Endothelial cell of umbilical vein (primary cell): ENCODE results near the gene PIEZO2. TPM values are rescaled to one million over a fixed set of nuclear protein-coding genes. Genes with fewer than 3 reads are reported as not detected.

Experiments used
- BruUV-seq: library from RNA; stranded (reverse); fragments of 400-500 nt; replicated peaks from 2 replicates; lab custom pipeline; 2021; lab: Mats Ljungman, UMichigan
- CTCF ChIA-PET: fragments of 300-600, 350-600 bp; sonication (Branson Sonifier 250); formaldehyde crosslinking; loops from one replicate; lab custom pipeline; 2021; ENCODE audit warnings: antibody characterized with exemption, inconsistent platforms; lab: Charles Lee
- POLR2A ChIA-PET: fragments of 300-600, 350-600 bp; sonication (Branson Sonifier 250); formaldehyde crosslinking; loops from one replicate; lab custom pipeline; 2021; ENCODE audit warnings: antibody characterized with exemption, inconsistent platforms; lab: Charles Lee
- DNase-seq: peaks from one replicate; pipeline ENCODE4 v3.0.0-alpha.2; 2011; ENCODE audit warnings: low read depth, low spot score
- FAIRE-seq: peaks from 2 replicates; lab custom pipeline; 2011; peaks lifted over from hg19 to GRCh38; lab: Jason Lieb, UNC
- H2AFZ ChIP-seq: 2 replicates; pipeline ENCODE4 v1.6.0; 2012; ENCODE audit warnings: low read depth, low read length, control low read depth, inconsistent platforms
- H3K27ac ChIP-seq: 2 replicates; pipeline ENCODE4 v1.5.1; 2011; ENCODE audit warnings: low read depth, mild to moderate bottlenecking, control low read depth, low read length, moderate library complexity; ENCODE audit not compliant: insufficient read depth
- H3K27me3 ChIP-seq, 2 experiments: 2 replicates each; pipeline versions ENCODE4 v1.6.0 to v1.6.1; 2011; ENCODE audit warnings: low read length in 2 of 2, mixed read lengths in 1 of 2; ENCODE audit not compliant: control insufficient read depth in 2 of 2, insufficient read depth in 2 of 2
- H3K36me3 ChIP-seq, 2 experiments: 2 replicates in 1 of 2; 3 replicates in 1 of 2; pipeline ENCODE4 v1.5.1; 2011; ENCODE audit warnings: low read length in 2 of 2, mild to moderate bottlenecking in 1 of 2, moderate library complexity in 1 of 2; ENCODE audit not compliant: control insufficient read depth in 2 of 2, insufficient read depth in 2 of 2; ENCODE audit errors: extremely low read depth in 1 of 2
- H3K4me1 ChIP-seq: 3 replicates; pipeline ENCODE4 v1.5.1; 2011; ENCODE audit warnings: mild to moderate bottlenecking, low read length; ENCODE audit not compliant: control insufficient read depth, insufficient read depth; ENCODE audit errors: extremely low read depth
- H3K4me2 ChIP-seq: 2 replicates; pipeline ENCODE4 v1.6.1; 2011; ENCODE audit warnings: low read length, control low read depth, mixed read lengths; ENCODE audit not compliant: insufficient read depth
- H3K4me3 ChIP-seq, 3 experiments: fragments of 200-600 bp in 1 of 3; sonication (generic), shearing (Covaris generic) in 1 of 3; replicated peaks in 1 of 3; 2 replicates each; pipeline ENCODE4 v1.5.1; 2011 to 2016; ENCODE audit warnings: control low read depth in 3 of 3, low read length in 3 of 3, mild to moderate bottlenecking in 2 of 3, inconsistent platforms in 1 of 3, low read depth in 1 of 3, moderate library complexity in 1 of 3; ENCODE audit not compliant: insufficient read depth in 1 of 3
- H3K79me2 ChIP-seq: 2 replicates; pipeline ENCODE4 v1.6.0; 2012; ENCODE audit warnings: low read length, inconsistent platforms; ENCODE audit not compliant: control insufficient read depth, insufficient read depth
- H3K9ac ChIP-seq: replicated peaks from 2 replicates; pipeline ENCODE3; 2011; ENCODE audit warnings: low read length, control low read depth; ENCODE audit not compliant: insufficient read depth; ENCODE audit errors: extremely low read depth
- H3K9me1 ChIP-seq: replicated peaks from 3 replicates; pipeline ENCODE4 v1.6.0; 2011; ENCODE audit warnings: mild to moderate bottlenecking, low read length; ENCODE audit not compliant: control insufficient read depth, insufficient read depth; ENCODE audit errors: extremely low read depth
- H3K9me3 ChIP-seq: replicated peaks from 2 replicates; pipeline ENCODE4 v1.5.1; 2012; ENCODE audit warnings: low read length, inconsistent platforms; ENCODE audit not compliant: control insufficient read depth, insufficient read depth
- H4K20me1 ChIP-seq: replicated peaks from 2 replicates; pipeline ENCODE3; 2011; ENCODE audit warnings: mild to moderate bottlenecking, low read length; ENCODE audit not compliant: control insufficient read depth, insufficient read depth; ENCODE audit errors: extremely low read depth
- EZH2 ChIP-seq: IDR thresholded peaks from 2 replicates; pipeline ENCODE4 v1.6.1; 2012; ENCODE audit warnings: borderline replicate concordance, low read depth, mild to moderate bottlenecking, moderate library complexity, low read length, inconsistent platforms; ENCODE audit not compliant: severe bottlenecking
- FOS ChIP-seq: IDR thresholded peaks from 2 replicates; pipeline ENCODE4 v1.6.1; 2011; ENCODE audit warnings: mild to moderate bottlenecking, low read length, moderate library complexity, borderline replicate concordance; ENCODE audit not compliant: insufficient read depth
- GATA2 ChIP-seq: IDR thresholded peaks from 2 replicates; pipeline ENCODE4 v1.7.0; 2011; ENCODE audit warnings: low read depth, mild to moderate bottlenecking, moderate library complexity, mixed read lengths, low read length; ENCODE audit not compliant: insufficient read length, insufficient read depth
- JUN ChIP-seq: IDR thresholded peaks from 2 replicates; pipeline ENCODE4 v1.6.1; 2011; ENCODE audit warnings: borderline replicate concordance, low read depth; ENCODE audit not compliant: insufficient read length, insufficient read depth
- MYC ChIP-seq: IDR thresholded peaks from one replicate; pipeline ENCODE4 v1.6.1; 2011; ENCODE audit warnings: mild to moderate bottlenecking, low read depth, low read length
- POLR2A ChIP-seq: IDR thresholded peaks from 2 replicates; pipeline ENCODE4 v1.6.1; 2012; ENCODE audit warnings: low read depth, mild to moderate bottlenecking, control low read depth, low read length
- POLR2AphosphoS5 ChIP-seq: IDR thresholded peaks from 2 replicates; pipeline ENCODE4 v1.6.1; 2012; ENCODE audit warnings: low read depth, mild to moderate bottlenecking, control low read depth, low read length, moderate library complexity; ENCODE audit not compliant: insufficient read depth
- dilution Hi-C: fragments of 300-500 bp; cut with MboI; formaldehyde crosslinking; loops from one replicate; pipeline ENCODE4 v1.15.0; 2019; ENCODE audit warnings: low sequenced_read_pairs; ENCODE audit not compliant: extremely low pct_ligation_motif_present
- intact Hi-C: fragments of 100-400 bp; cut with micrococcal nuclease; formaldehyde crosslinking; loops from one replicate; pipeline ENCODE4 v1.10.0; 2022
- polyA plus RNA-seq, 4 experiments: library from polyadenylated mRNA; depleted of rRNA in 3 of 4; stranded (reverse) in 3 of 4; unstranded in 1 of 4; fragments of >200 nt; gene quantifications; 2 replicates each; pipeline versions ENCODE4 v1.2.1 to v1.2.3, GENCODE V29; 2011 to 2012; ENCODE audit warnings: missing spikeins in 1 of 4
- total RNA-seq: library from RNA; stranded (reverse); gene quantifications from 2 replicates; pipeline ENCODE4 v1.2.3, GENCODE V29; 2021
- TF ChIP-seq, protein P1 (sequence below), 2 donors: IDR thresholded peaks; 1 replicate in 1 of 2; 2 replicates in 1 of 2; pipeline ENCODE4 v1.5.1; 2011; ENCODE audit warnings: low read length in 2 of 2, mild to moderate bottlenecking in 2 of 2, moderate library complexity in 2 of 2, control low read depth in 1 of 2, inconsistent platforms in 1 of 2, low read depth in 1 of 2; ENCODE audit not compliant: insufficient read depth in 1 of 2; ENCODE audit errors: extremely low read depth in 1 of 2
- TF ChIP-seq, protein P2 (sequence below): IDR thresholded peaks from 2 replicates; pipeline ENCODE4 v1.6.1; 2011; ENCODE audit not compliant: insufficient read depth, insufficient read length

Gene PIEZO2
- total and polyA plus RNA-seq, 2 donors (not counting 3 experiments of a cell fraction or from before 2014, with no cell fraction given), result 1.7 to 11.2 TPM

DNA sequence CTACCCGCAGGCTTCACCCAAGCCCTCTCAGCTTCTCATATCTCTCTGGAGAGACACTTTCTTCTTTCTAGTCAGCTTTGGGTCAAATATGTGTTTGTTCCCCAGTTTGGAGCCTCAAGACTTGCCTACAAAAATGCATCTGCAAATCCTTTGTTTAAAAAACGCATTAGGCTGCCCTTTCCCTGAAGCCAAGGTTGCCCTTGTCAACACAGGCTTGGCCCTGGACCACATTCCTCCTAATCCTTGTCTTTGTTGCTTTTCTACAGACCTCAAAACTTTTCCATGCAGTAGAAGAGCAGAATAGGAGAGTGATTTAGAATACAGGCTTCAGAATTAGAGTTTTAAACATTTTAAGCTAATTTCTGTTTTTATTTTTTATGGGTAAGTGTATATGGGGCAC, 315.7 kb downstream of the PIEZO2 start:
- Histone ChIP-seq H3K36me3 (no peaks in the 10 kb centered on the region), H3K4me1 (no peaks in the 10 kb centered on the region), H3K9me1 (no peaks in the 10 kb centered on the region), H3K4me3 (no peak overlapping the region), H3K9ac (no peak overlapping the region), H3K27me3 (no peaks in the 10 kb centered on the region), H4K20me1 (no peaks in the 10 kb centered on the region), H3K27ac (no peak overlapping the region), H2AFZ (no peak overlapping the region), H3K9me3 (no peaks in the 10 kb centered on the region), H3K4me2 (no peak overlapping the region), H3K79me2 (no peaks in the 10 kb centered on the region)
- TF ChIP-seq, protein P1, sequence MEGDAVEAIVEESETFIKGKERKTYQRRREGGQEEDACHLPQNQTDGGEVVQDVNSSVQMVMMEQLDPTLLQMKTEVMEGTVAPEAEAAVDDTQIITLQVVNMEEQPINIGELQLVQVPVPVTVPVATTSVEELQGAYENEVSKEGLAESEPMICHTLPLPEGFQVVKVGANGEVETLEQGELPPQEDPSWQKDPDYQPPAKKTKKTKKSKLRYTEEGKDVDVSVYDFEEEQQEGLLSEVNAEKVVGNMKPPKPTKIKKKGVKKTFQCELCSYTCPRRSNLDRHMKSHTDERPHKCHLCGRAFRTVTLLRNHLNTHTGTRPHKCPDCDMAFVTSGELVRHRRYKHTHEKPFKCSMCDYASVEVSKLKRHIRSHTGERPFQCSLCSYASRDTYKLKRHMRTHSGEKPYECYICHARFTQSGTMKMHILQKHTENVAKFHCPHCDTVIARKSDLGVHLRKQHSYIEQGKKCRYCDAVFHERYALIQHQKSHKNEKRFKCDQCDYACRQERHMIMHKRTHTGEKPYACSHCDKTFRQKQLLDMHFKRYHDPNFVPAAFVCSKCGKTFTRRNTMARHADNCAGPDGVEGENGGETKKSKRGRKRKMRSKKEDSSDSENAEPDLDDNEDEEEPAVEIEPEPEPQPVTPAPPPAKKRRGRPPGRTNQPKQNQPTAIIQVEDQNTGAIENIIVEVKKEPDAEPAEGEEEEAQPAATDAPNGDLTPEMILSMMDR (IDR thresholded peaks at IDR 0.05; ENCODE audit: extremely low read depth in 1 of 2, insufficient read depth in 1 of 2, low read depth in 1 of 2, low read length in 2 of 2), result no peak
- TF ChIP-seq MYC (no peak), EZH2 (no peak), FOS (no peak), POLR2A (no peak), GATA2 (no peak), POLR2AphosphoS5 (no peak), JUN (no peak)
- TF ChIP-seq, protein P2, sequence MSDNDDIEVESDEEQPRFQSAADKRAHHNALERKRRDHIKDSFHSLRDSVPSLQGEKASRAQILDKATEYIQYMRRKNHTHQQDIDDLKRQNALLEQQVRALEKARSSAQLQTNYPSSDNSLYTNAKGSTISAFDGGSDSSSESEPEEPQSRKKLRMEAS, result no peak
- intact Hi-C loops, result no loop called here
- no peak for DNase-seq
- no TSS peak for BruUV-seq
- ChIA-PET CTCF (interaction anchor here (2.7 kb wide), 1 partner anchor 18 kb away, joined by 8 read pairs; no protein-coding TSS in a partner anchor), POLR2A (no interaction called here)
- dilution Hi-C loops, result no loop called here
- no peak for FAIRE-seq
